Muscle of leg (tissue), 11 donors: ENCODE results near the gene GABRR3. TPM values are rescaled to one million over a fixed set of nuclear protein-coding genes. Genes with fewer than 3 reads are reported as not detected.

Experiments
- DNase-seq: peaks from one replicate; pipeline ENCODE4 v3.0.0; 2013
- H3K27ac ChIP-seq: one replicate; pipeline ENCODE4 v1.5.1; 2013; ENCODE audit warnings: mild to moderate bottlenecking, low read length, control low read depth
- H3K27me3 ChIP-seq: one replicate; pipeline ENCODE4 v1.6.1; 2013; ENCODE audit warnings: low read length; ENCODE audit not compliant: control insufficient read depth, insufficient read depth
- H3K36me3 ChIP-seq: one replicate; pipeline ENCODE4 v1.6.1; 2013; ENCODE audit warnings: low read length; ENCODE audit not compliant: control insufficient read depth, insufficient read depth
- H3K4me1 ChIP-seq: one replicate; pipeline ENCODE4 v1.6.1; 2013; ENCODE audit warnings: low read length; ENCODE audit not compliant: control insufficient read depth, insufficient read depth
- H3K4me3 ChIP-seq: one replicate; pipeline ENCODE4 v1.5.1; 2013; ENCODE audit warnings: low read length, control low read depth
- H3K9me3 ChIP-seq: replicated peaks from 2 replicates; pipeline ENCODE4 v1.6.1; 2013; ENCODE audit warnings: low read depth, low read length; ENCODE audit not compliant: control insufficient read depth
- WGBS: methylation state at CpG from one replicate; pipeline ENCODE4 v1.1.5; 2013; ENCODE audit warnings: missing lambda C conversion rate; ENCODE audit not compliant: insufficient coverage; 5-methylcytosine and 5-hydroxymethylcytosine counted together
- polyA plus RNA-seq, 8 donors: library from polyadenylated mRNA; unstranded; fragments of 120-200 nt; gene quantifications; one replicate each; pipeline versions ENCODE4 v1.2.1 to v1.2.3, GENCODE V29; 2013; ENCODE audit warnings: inconsistent platforms in 1 of 8, low replicate concordance in 1 of 8; ENCODE audit not compliant: insufficient read length in 8 of 8, insufficient read depth in 1 of 8
- total RNA-seq: library from RNA; stranded (reverse); fragments of 120-200 nt; gene quantifications from one replicate; pipeline ENCODE4 v1.2.4, GENCODE V29; 2013

The GABRR3 gene
- total and polyA plus RNA-seq, 9 donors: not detected

DNA sequence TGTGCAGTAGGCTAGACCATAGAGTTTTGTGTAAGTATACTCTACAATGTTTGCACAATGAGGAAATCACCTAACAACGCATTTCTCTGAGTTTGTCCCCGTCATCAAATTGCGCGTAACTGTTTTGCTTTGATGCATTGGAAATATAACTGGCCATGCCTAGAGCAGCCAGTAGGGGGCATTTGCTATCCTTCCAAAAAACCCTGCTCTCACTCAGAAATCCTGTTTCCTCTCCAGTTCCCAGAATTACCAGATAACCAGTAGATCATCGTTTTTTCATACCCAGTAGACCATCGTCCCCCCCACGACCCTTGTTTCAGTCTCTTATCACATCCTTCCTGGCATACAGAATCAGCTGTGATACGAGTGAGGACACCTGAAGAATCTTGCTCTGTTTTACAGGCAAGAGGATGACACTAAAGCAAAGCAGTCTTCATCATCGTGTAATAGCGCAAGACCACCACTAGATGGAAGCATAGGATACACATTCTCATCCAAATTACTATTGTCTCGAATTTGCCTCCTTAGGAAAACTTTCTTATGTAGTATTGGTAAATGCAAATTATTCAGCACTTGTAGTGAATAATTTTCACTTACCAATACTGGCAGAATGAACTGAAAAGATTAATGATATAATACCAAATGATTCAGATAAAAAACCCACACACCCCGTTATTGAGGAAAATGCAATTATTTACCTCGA is 4.4 kb upstream of the GABRR3 start:
- Histone ChIP-seq H3K36me3 (no peaks in the 10 kb centered on the region), H3K4me1 (no peaks in the 10 kb centered on the region), H3K9me3 (no peaks in the 10 kb centered on the region), H3K4me3 (peak overlapping the region; percentile 35), H3K27me3 (no peaks in the 10 kb centered on the region), H3K27ac (no peak overlapping the region)
- peak; percentile 87 for DNase-seq
- WGBS: 0% methylated on average over 6 of the region's 13 CpGs

DNA sequence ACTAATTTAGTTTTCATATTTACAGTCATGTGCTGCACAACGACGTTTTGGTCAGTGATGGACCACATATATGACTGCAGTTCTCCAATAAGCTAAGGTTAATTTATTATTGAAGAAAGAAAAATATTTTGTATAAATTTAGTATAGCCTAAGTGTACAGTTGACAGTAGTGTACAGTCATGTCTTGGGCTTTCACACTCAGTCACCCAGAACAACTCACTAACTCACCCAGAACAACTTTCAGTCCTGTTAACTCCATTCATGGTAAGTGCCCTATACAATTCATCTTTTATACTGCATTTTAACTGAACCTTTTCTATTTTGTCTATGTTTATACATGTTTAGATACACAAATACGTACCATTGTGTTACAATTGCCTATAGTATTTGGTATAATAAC is 3.8 kb upstream of the GABRR3 start:
- Histone ChIP-seq H3K36me3 (no peaks in the 10 kb centered on the region), H3K9me3 (no peaks in the 10 kb centered on the region), H3K4me1 (no peaks in the 10 kb centered on the region), H3K4me3 (no peak overlapping the region), H3K27ac (no peak overlapping the region), H3K27me3 (no peaks in the 10 kb centered on the region)
- no peak for DNase-seq
- no CpG with 5 or more reads among the region's 3 CpGs for WGBS

DNA sequence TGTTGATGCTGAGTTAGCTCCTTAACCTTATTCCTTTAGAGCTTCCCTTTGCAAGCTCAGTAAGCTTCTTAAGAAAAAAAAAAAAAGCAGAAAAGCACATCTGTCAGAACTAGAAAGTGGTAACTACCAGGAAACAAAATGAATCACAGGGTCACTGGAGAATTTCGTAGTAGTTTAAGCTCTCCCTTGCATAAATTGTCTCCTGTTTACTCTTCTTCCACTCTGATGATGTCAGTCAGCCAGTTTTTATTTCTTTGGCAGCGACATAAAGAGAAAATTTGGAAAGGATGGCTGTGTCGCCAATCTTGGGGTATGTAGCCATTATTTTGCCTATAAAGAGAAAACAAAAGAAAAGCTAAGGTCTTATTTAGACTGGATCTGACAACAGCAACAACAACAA is 3.2 kb upstream of the GABRR3 start:
- Histone ChIP-seq H3K9me3 (no peaks in the 10 kb centered on the region), H3K4me3 (no peak overlapping the region), H3K36me3 (no peaks in the 10 kb centered on the region), H3K27me3 (no peaks in the 10 kb centered on the region), H3K27ac (no peak overlapping the region), H3K4me1 (no peaks in the 10 kb centered on the region)
- no CpG with 5 or more reads among the region's 3 CpGs for WGBS
- no peak for DNase-seq

DNA sequence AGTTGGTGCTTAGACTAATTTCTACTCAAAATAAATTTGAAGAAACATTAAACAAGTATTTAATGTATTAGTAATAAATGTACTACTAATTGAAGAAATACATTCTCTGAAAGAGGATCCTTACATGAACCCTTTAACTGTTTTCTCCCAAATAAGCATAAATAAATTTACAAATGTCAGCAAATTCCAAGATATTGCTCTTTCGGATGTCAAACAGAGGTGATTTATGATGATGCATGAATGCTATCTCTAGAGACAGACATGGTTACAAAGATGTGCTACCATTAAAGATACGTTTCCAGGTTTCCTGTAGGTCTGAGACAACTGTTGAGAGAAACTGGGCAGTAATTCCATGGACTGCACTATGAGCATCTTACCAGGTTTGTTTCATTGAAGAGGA is 629 bp downstream of the GABRR3 start:
- Histone ChIP-seq H3K36me3 (no peaks in the 10 kb centered on the region), H3K4me1 (no peaks in the 10 kb centered on the region), H3K27ac (no peak overlapping the region), H3K27me3 (no peaks in the 10 kb centered on the region), H3K4me3 (no peak overlapping the region), H3K9me3 (no peaks in the 10 kb centered on the region)
- no peak for DNase-seq
- WGBS: 45% methylated on average over 1 of the region's 2 CpGs

DNA sequence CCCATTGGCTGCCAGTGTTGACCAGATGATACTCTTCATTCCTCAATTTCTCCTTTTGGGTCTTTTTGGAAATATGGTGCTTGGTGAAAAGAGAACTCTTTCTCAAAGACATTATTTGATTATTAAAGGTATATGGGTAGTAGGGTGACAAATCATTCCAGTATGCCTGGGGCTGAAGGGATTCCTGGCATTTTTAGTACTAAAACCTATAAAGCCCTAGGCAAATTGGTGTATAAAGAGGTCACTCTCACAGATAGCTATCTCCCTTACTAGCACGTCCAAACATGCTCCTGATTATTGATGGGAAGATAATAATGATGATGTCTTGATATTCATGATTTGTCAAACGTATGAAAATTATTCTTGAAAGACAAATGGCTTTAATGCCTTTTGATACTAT is 1.1 kb downstream of the GABRR3 start:
- no peaks in the 10 kb centered on the region for H3K4me1 ChIP-seq
- no peaks in the 10 kb centered on the region for H3K9me3 ChIP-seq
- no peaks in the 10 kb centered on the region for H3K27me3 ChIP-seq
- no peak for DNase-seq
- WGBS: no CpG with 5 or more reads among the region's 2 CpGs
- H3K4me3 ChIP-seq: no peak overlapping the region
- no peaks in the 10 kb centered on the region for H3K36me3 ChIP-seq
- H3K27ac ChIP-seq: no peak overlapping the region

DNA sequence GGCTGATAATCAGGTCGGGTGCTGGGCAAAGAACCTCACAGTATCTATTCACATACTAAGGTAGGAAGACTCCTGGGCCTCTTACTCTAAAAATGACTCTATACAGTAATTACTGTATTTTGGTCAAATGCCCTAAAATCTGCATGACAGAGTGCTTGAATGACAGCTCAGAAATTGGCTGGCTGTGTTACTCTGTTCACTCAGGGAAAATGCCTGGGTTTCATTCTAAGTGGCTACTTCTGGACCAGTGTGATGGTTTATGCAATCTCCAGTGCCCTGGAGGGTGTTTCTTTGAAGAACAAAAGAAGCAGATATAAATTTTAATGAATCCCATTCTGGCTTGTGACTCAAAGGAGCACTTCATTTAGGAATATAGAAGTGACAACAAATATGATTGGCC is 2.2 kb downstream of the GABRR3 start:
- no peaks in the 10 kb centered on the region for H3K4me1 ChIP-seq
- H3K9me3 ChIP-seq: no peaks in the 10 kb centered on the region
- DNase-seq: no peak
- no peak overlapping the region for H3K4me3 ChIP-seq
- WGBS: no CpG with 5 or more reads among the region's 1 CpG
- H3K36me3 ChIP-seq: no peaks in the 10 kb centered on the region
- H3K27ac ChIP-seq: no peak overlapping the region
- H3K27me3 ChIP-seq: no peaks in the 10 kb centered on the region

DNA sequence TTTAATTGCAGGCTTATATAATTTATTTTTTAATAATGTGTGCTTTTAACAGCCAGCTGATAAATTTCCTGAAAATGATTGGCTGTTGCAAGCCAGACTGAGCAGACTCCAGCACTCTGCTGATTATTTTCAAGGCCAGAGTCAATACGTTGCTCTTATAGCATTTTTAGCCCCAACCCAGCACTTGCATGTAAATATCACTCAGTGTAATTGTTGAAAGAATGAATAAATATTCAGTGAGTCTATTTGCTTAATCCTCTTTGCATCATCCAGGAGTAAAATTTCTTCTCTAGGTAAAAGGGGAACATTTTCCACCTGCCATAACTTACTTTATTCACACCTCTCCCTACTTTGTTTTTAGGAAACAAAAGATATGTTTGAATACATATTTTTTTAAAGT is 2.9 kb downstream of the GABRR3 start:
- no peak overlapping the region for H3K27ac ChIP-seq
- H3K27me3 ChIP-seq: no peaks in the 10 kb centered on the region
- no peak overlapping the region for H3K4me3 ChIP-seq
- H3K9me3 ChIP-seq: no peaks in the 10 kb centered on the region
- no CpG with 5 or more reads among the region's 1 CpG for WGBS
- no peaks in the 10 kb centered on the region for H3K36me3 ChIP-seq
- no peak for DNase-seq
- H3K4me1 ChIP-seq: no peaks in the 10 kb centered on the region

DNA sequence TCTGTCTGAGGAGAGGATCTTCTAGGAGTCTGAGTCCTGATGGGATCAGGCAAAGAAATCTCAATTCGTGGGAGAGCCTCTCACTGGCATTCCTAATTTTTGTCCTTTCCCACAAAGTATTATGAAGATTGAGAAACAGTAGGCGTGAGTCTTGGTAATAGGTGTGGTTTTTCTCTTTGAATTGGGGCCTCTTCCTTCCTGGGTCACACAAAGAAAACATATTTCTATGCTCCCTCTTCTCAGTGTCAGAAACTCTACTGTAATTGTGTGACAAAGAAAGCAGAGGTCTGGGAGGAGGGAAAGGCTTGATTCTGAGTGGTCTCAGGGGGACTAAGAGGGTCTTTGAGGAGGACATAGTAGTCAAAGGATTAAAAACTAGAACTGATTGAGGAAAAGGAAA is 6.0 kb downstream of the GABRR3 start:
- H3K36me3 ChIP-seq: no peaks in the 10 kb centered on the region
- no peak for DNase-seq
- H3K4me1 ChIP-seq: no peaks in the 10 kb centered on the region
- no peak overlapping the region for H3K27ac ChIP-seq
- H3K27me3 ChIP-seq: no peaks in the 10 kb centered on the region
- H3K9me3 ChIP-seq: no peaks in the 10 kb centered on the region
- no peak overlapping the region for H3K4me3 ChIP-seq
- no CpG with 5 or more reads among the region's 2 CpGs for WGBS

DNA sequence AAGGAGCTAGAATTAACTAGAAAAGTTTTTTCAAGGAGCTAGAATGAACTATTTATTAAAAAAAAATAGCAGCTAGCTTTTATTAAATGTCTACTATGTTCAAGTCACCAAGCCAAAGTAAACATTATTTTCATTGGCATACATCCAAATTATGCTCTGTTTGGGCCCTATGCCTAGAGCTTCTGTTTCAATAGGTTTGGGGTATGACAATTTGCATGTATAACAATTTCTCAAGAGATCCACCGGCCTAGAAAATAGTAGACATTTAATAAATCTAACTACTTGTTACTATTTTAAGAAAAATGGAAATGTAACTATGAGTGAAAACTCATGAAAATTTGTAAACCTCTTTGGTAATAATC is 8.0 kb downstream of the GABRR3 start:
- no peak for DNase-seq
- no CpG with 5 or more reads among the region's 1 CpG for WGBS

DNA sequence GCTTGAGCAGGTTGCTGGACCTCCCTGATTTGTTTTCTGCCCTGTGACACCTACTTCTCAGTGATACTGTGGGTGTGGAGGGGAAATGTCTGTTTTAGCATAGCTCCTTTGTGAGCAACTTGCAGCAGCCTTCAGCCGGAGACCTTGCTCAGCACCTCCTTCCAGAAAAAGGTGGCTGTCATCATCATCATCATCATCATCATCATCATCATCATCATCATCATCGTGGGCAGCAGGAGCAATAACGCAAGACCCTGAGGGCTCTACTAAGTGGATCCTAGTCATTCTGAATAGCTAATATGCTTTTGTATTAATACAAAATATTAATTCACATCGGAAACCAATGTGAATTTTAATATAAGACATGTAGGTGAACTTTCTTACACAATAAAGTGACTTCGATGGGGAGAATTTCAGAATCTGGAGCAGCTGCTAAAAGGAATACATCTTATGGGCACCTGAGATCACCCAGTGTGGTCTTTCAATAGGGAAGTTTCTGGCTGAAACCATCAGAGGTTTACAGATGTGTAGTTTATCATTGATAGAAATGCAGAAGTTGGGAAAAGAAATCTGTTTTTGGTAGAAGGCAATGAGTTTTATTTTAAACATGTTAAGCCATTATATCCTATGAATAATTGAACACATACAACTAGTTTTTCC is 8.6 kb downstream of the GABRR3 start:
- DNase-seq: no peak
- no peak overlapping the region for H3K27ac ChIP-seq
- no peaks in the 10 kb centered on the region for H3K4me1 ChIP-seq
- no peaks in the 10 kb centered on the region for H3K27me3 ChIP-seq
- no peak overlapping the region for H3K4me3 ChIP-seq
- no CpG with 5 or more reads among the region's 5 CpGs for WGBS
- H3K36me3 ChIP-seq: no peaks in the 10 kb centered on the region
- H3K9me3 ChIP-seq: no peaks in the 10 kb centered on the region

More for the DNA sequence above, 8.0 kb downstream of the GABRR3 start:
- no peaks in the 10 kb centered on the region for H3K4me1 ChIP-seq
- H3K27me3 ChIP-seq: no peaks in the 10 kb centered on the region
- H3K9me3 ChIP-seq: no peaks in the 10 kb centered on the region
- H3K27ac ChIP-seq: no peak overlapping the region
- no peak overlapping the region for H3K4me3 ChIP-seq
- H3K36me3 ChIP-seq: no peaks in the 10 kb centered on the region
